Measurements from ENCODE around the gene AMZ1.
"Not testable (repeated sequence)": the region's sequence is repeated elsewhere in the genome, so short reads cannot be mapped to it uniquely, and the experiment has no call there.

AMZ1 gene

GRCh38 chr7:2673934-2674333, 14.1 kb upstream of the AMZ1 start:
- H3K9me3 ChIP-seq (ENCODE audit: insufficient read depth, low read length, severe bottlenecking): no peaks in the 10 kb centered on the region
- H3K4me3 ChIP-seq (ENCODE audit: low read depth in 1 of 2, low read length in 2 of 2): no peak overlapping the region
- H3K79me2 ChIP-seq (ENCODE audit: insufficient read depth, low read length): no peaks in the 10 kb centered on the region
- TF ChIP-seq CTCF (IDR thresholded peaks at IDR 0.05; ENCODE audit: borderline replicate concordance, extremely low read depth, low read length, poor library complexity, severe bottlenecking) (no peak), EZH2 (IDR thresholded peaks at IDR 0.05; ENCODE audit: borderline replicate concordance, low read depth, low read length, severe bottlenecking) (no peak)
- H2AFZ ChIP-seq (ENCODE audit: low read depth, low read length): no peak overlapping the region
- H3K27me3 ChIP-seq (ENCODE audit: insufficient read depth, low read length, poor library complexity): no peaks in the 10 kb centered on the region
- no peaks in the 10 kb centered on the region for H4K20me1 ChIP-seq (ENCODE audit: insufficient read depth, low read length)
- no peak overlapping the region for H3K27ac ChIP-seq (ENCODE audit: low read length)
- no peak overlapping the region for H3K4me2 ChIP-seq (ENCODE audit: insufficient read depth, low read length)
- ATAC-seq (ENCODE audit: insufficient read depth, low read depth): no peak
- H3K4me1 ChIP-seq (ENCODE audit: insufficient read depth, low read length): peaks cover 7% of the 10 kb centered on the region
- H3K36me3 ChIP-seq (ENCODE audit: insufficient read depth, low read length): no peaks in the 10 kb centered on the region
- no peak for DNase-seq
- H3K9ac ChIP-seq (ENCODE audit: low read depth, low read length): no peak overlapping the region

- TF ChIP-seq CTCF (IDR thresholded peaks at IDR 0.05; ENCODE audit: borderline replicate concordance, extremely low read depth, low read length, poor library complexity, severe bottlenecking) (no peak), EZH2 (IDR thresholded peaks at IDR 0.05; ENCODE audit: borderline replicate concordance, low read depth, low read length, severe bottlenecking) (no peak)
- ATAC-seq (ENCODE audit: insufficient read depth, low read depth) (no peak), DNase-seq (no peak)
- no peak overlapping the region for H2AFZ ChIP-seq (ENCODE audit: low read depth, low read length)
- no peaks in the 10 kb centered on the region for H3K36me3 ChIP-seq (ENCODE audit: insufficient read depth, low read length)
- H4K20me1 ChIP-seq (ENCODE audit: insufficient read depth, low read length): no peaks in the 10 kb centered on the region
- peaks cover 7% of the 10 kb centered on the region for H3K4me1 ChIP-seq (ENCODE audit: insufficient read depth, low read length)
- H3K79me2 ChIP-seq (ENCODE audit: insufficient read depth, low read length): no peaks in the 10 kb centered on the region
- H3K4me3 ChIP-seq (ENCODE audit: low read depth in 1 of 2, low read length in 2 of 2): no peak overlapping the region
- no peak overlapping the region for H3K9ac ChIP-seq (ENCODE audit: low read depth, low read length)
- no peak overlapping the region for H3K4me2 ChIP-seq (ENCODE audit: insufficient read depth, low read length)
- H3K9me3 ChIP-seq (ENCODE audit: insufficient read depth, low read length, severe bottlenecking): no peaks in the 10 kb centered on the region
- no peaks in the 10 kb centered on the region for H3K27me3 ChIP-seq (ENCODE audit: insufficient read depth, low read length, poor library complexity)
- no peak overlapping the region for H3K27ac ChIP-seq (ENCODE audit: low read length)
Observed at GRCh38 chr7:2675256-2675764, 12.7 kb upstream of the AMZ1 start.

- not testable (repeated sequence) for H2AFZ ChIP-seq (ENCODE audit: low read depth, low read length); H3K27me3 ChIP-seq (ENCODE audit: insufficient read depth, low read length, poor library complexity); H3K9ac ChIP-seq (ENCODE audit: low read depth, low read length); H3K4me2 ChIP-seq (ENCODE audit: insufficient read depth, low read length); H4K20me1 ChIP-seq (ENCODE audit: insufficient read depth, low read length); H3K36me3 ChIP-seq (ENCODE audit: insufficient read depth, low read length); DNase-seq; H3K27ac ChIP-seq (ENCODE audit: low read length); ATAC-seq (ENCODE audit: insufficient read depth, low read depth); H3K4me1 ChIP-seq (ENCODE audit: insufficient read depth, low read length); H3K79me2 ChIP-seq (ENCODE audit: insufficient read depth, low read length); H3K9me3 ChIP-seq (ENCODE audit: insufficient read depth, low read length, severe bottlenecking); H3K4me3 ChIP-seq (ENCODE audit: low read depth in 1 of 2, low read length in 2 of 2)
Observed at GRCh38 chr7:2676576-2676975, 11.4 kb upstream of the AMZ1 start.

- H2AFZ ChIP-seq (ENCODE audit: low read depth, low read length); H3K4me2 ChIP-seq (ENCODE audit: insufficient read depth, low read length); H4K20me1 ChIP-seq (ENCODE audit: insufficient read depth, low read length); H3K36me3 ChIP-seq (ENCODE audit: insufficient read depth, low read length); H3K27me3 ChIP-seq (ENCODE audit: insufficient read depth, low read length, poor library complexity); H3K27ac ChIP-seq (ENCODE audit: low read length); H3K9me3 ChIP-seq (ENCODE audit: insufficient read depth, low read length, severe bottlenecking); H3K9ac ChIP-seq (ENCODE audit: low read depth, low read length); H3K79me2 ChIP-seq (ENCODE audit: insufficient read depth, low read length); H3K4me1 ChIP-seq (ENCODE audit: insufficient read depth, low read length); ATAC-seq (ENCODE audit: insufficient read depth, low read depth); DNase-seq; H3K4me3 ChIP-seq (ENCODE audit: low read depth in 1 of 2, low read length in 2 of 2): not testable (repeated sequence)
Observed at GRCh38 chr7:2678454-2678853, 9.5 kb upstream of the AMZ1 start.

GRCh38 chr7:2679135-2680127, 8.6 kb upstream of the AMZ1 start:
- not testable (repeated sequence) for H3K4me1 ChIP-seq (ENCODE audit: insufficient read depth, low read length); ATAC-seq (ENCODE audit: insufficient read depth, low read depth); H4K20me1 ChIP-seq (ENCODE audit: insufficient read depth, low read length); H3K36me3 ChIP-seq (ENCODE audit: insufficient read depth, low read length); H3K4me3 ChIP-seq (ENCODE audit: low read depth in 1 of 2, low read length in 2 of 2); H3K9ac ChIP-seq (ENCODE audit: low read depth, low read length); DNase-seq; H3K27ac ChIP-seq (ENCODE audit: low read length); H2AFZ ChIP-seq (ENCODE audit: low read depth, low read length); H3K79me2 ChIP-seq (ENCODE audit: insufficient read depth, low read length); H3K4me2 ChIP-seq (ENCODE audit: insufficient read depth, low read length); H3K9me3 ChIP-seq (ENCODE audit: insufficient read depth, low read length, severe bottlenecking); H3K27me3 ChIP-seq (ENCODE audit: insufficient read depth, low read length, poor library complexity)
